GM12878 (cell line): ENCODE measurements around the gene SNRK. TPM values are rescaled to one million over a fixed set of nuclear protein-coding genes. Genes with fewer than 3 reads are reported as not detected.

Experiments
- ATAC-seq: fragments of 200-7000 bp; cut with Tn5 transposase; 3 replicates; pipeline ENCODE4 v1.9.1; 2020; ENCODE audit warnings: mild to moderate bottlenecking, moderate library complexity
- BruUV-seq: library from RNA; stranded (reverse); fragments of 400-500 nt; replicated peaks from 2 replicates; lab custom pipeline; 2021; lab: Mats Ljungman, UMichigan
- CTCF ChIA-PET: fragments of 300-600 bp; sonication (Branson Sonifier 250); formaldehyde crosslinking; extraction: SDS; loops from one replicate; lab custom pipeline; 2021; ENCODE audit warnings: inconsistent platforms; lab: Yijun Ruan, JAX
- POLR2A ChIA-PET: fragments of 350-600 bp; formaldehyde crosslinking; extraction: SDS; loops from one replicate; lab custom pipeline; 2021; ENCODE audit warnings: inconsistent platforms; lab: Charles Lee
- RAD21 ChIA-PET: fragments of 300-600 bp; sonication (Branson Sonifier 250); formaldehyde crosslinking; loops from one replicate; lab custom pipeline; 2023; ENCODE audit warnings: antibody characterized with exemption; ENCODE audit not compliant: unreplicated experiment; lab: Charles Lee
- SMC1A ChIA-PET: fragments of 300-600 bp; sonication (Branson Sonifier 250); formaldehyde crosslinking; loops from one replicate; lab custom pipeline; 2023; ENCODE audit not compliant: unreplicated experiment, uncharacterized antibody; lab: Charles Lee
- DNase-seq: peaks from one replicate; pipeline ENCODE4 v3.0.0-alpha.2; 2011; ENCODE audit warnings: low read depth, low spot score
- FAIRE-seq: peaks from 3 replicates; lab custom pipeline; 2011; peaks lifted over from hg19 to GRCh38; lab: Jason Lieb, UNC
- H2AFZ ChIP-seq: 2 replicates; pipeline ENCODE4 v1.6.0; 2011; ENCODE audit warnings: low read depth, low read length, control low read depth; ENCODE audit not compliant: control insufficient read depth
- H3K27ac ChIP-seq: 2 replicates; pipeline ENCODE4 v1.5.1; 2011; ENCODE audit warnings: control low read depth; ENCODE audit not compliant: control insufficient read depth, insufficient read depth
- H3K27me3 ChIP-seq, 2 experiments: replicated peaks in 1 of 2; 2 replicates each; pipeline versions ENCODE4 v1.6.0 to v1.6.1; 2011; ENCODE audit warnings: low read length in 1 of 2; ENCODE audit not compliant: control insufficient read depth in 2 of 2, insufficient read depth in 2 of 2
- H3K36me3 ChIP-seq, 2 experiments: 2 replicates each; pipeline ENCODE4 v1.5.1; 2011; ENCODE audit warnings: low read length in 1 of 2; ENCODE audit not compliant: control insufficient read depth in 2 of 2, insufficient read depth in 2 of 2
- H3K4me1 ChIP-seq: 2 replicates; pipeline ENCODE4 v1.6.1; 2011; ENCODE audit warnings: mild to moderate bottlenecking, low read length, moderate library complexity, mixed read lengths; ENCODE audit not compliant: control insufficient read depth, insufficient read depth
- H3K4me2 ChIP-seq: 2 replicates; pipeline ENCODE4 v1.6.0; 2011; ENCODE audit warnings: control low read depth; ENCODE audit not compliant: control insufficient read depth, insufficient read depth
- H3K4me3 ChIP-seq: fragments of 200-600 bp; sonication (generic); 2 replicates; pipeline ENCODE4 v1.5.1; 2016
- H3K79me2 ChIP-seq: 2 replicates; pipeline ENCODE4 v1.6.0; 2011; ENCODE audit warnings: low read length; ENCODE audit not compliant: control insufficient read depth, insufficient read depth
- H3K9ac ChIP-seq: 2 replicates; pipeline ENCODE4 v1.8.0; 2011; ENCODE audit warnings: low read length, control low read depth, mixed read lengths; ENCODE audit not compliant: control insufficient read depth, insufficient read depth
- H3K9me3 ChIP-seq: replicated peaks from 3 replicates; pipeline ENCODE4 v1.5.1; 2011; ENCODE audit warnings: mild to moderate bottlenecking, low read length; ENCODE audit not compliant: control insufficient read depth, insufficient read depth
- H4K20me1 ChIP-seq: 2 replicates; pipeline ENCODE4 v1.6.0; 2011; ENCODE audit not compliant: control insufficient read depth, insufficient read depth
- EZH2 ChIP-seq: IDR thresholded peaks from 2 replicates; pipeline ENCODE4 v1.6.1; 2012; ENCODE audit warnings: low read depth, mild to moderate bottlenecking, control low read depth, inconsistent platforms, low read length, borderline replicate concordance; ENCODE audit not compliant: control insufficient read depth
- GABPA ChIP-seq: IDR thresholded peaks from 2 replicates; pipeline ENCODE4 v1.6.1; 2014; ENCODE audit warnings: antibody characterized with exemption, low read depth, mild to moderate bottlenecking, inconsistent platforms
- NR2F1 ChIP-seq: fragments of 450-650 bp; conservative IDR thresholded peaks from 2 replicates; pipeline ENCODE4 v1.6.1; 2017; ENCODE audit warnings: mild to moderate bottlenecking
- PRDM15 ChIP-seq: fragments of 450-650 bp; formaldehyde crosslinking; IDR thresholded peaks from 2 replicates; pipeline ENCODE4 v1.4.0; 2020; ENCODE audit warnings: mild to moderate bottlenecking, moderate library complexity
- RAD21 ChIP-seq: IDR thresholded peaks from 2 replicates; pipeline ENCODE4 v1.6.1; 2011; ENCODE audit warnings: mild to moderate bottlenecking, low read depth, low read length, moderate library complexity; ENCODE audit not compliant: insufficient read depth
- RELA ChIP-seq: fragments of 450-650 bp; IDR thresholded peaks from 2 replicates; pipeline ENCODE4 v1.8.0; 2014; ENCODE audit warnings: borderline replicate concordance; ENCODE audit not compliant: partially characterized antibody
- SMC3 ChIP-seq: IDR thresholded peaks from 2 replicates; pipeline ENCODE4 v1.6.1; 2011; ENCODE audit warnings: low read length, improper control_type of control experiment, borderline replicate concordance
- WRNIP1 ChIP-seq: IDR thresholded peaks from 2 replicates; pipeline ENCODE4 v1.6.1; 2011; ENCODE audit warnings: low read depth, low read length, improper control_type of control experiment, borderline replicate concordance
- ZNF622 ChIP-seq: fragments of 450-650 bp; IDR thresholded peaks from 2 replicates; pipeline ENCODE4 v1.6.1; 2017; ENCODE audit warnings: mild to moderate bottlenecking, inconsistent platforms
- WGBS: methylation state at CpG from one replicate; pipeline ENCODE4 v1.1.6; 2016; ENCODE audit warnings: low lambda C conversion rate; ENCODE audit not compliant: insufficient replicate concordance, insufficient coverage; ENCODE audit errors: missing lambda C conversion rate; 5-methylcytosine and 5-hydroxymethylcytosine counted together
- in situ Hi-C: fragments of 300-500 bp; cut with MboI; formaldehyde crosslinking; loops from 9 replicates; pipeline ENCODE4 v1.14.3; 2018; ENCODE audit warnings: mixed read lengths
- intact Hi-C: fragments of 100-400 bp; cut with micrococcal nuclease; formaldehyde crosslinking; loops from one replicate; pipeline ENCODE4 v1.14.2; 2022; ENCODE audit not compliant: unreplicated experiment
- polyA plus RNA-seq, 11 experiments: library from polyadenylated mRNA; depleted of rRNA in 4 of 11; unstranded in 6 of 11; stranded (reverse) in 5 of 11; fragments of >200 nt; fragmentation: Nextera tagmentation in 4 of 11; fragmentation: Illumina TruSeq in 1 of 11; extraction: Ambion mirVana in 4 of 11; extraction: Trizol in 1 of 11; gene quantifications; 1 replicate in 1 of 11; 2 replicates in 10 of 11; pipeline versions ENCODE4 v1.2.1 to v1.2.3, GENCODE V29; 2011 to 2016; ENCODE audit warnings: inconsistent platforms in 2 of 11, missing spikeins in 2 of 11, low read depth in 1 of 11
- total RNA-seq, 4 experiments: library from RNA; depleted of rRNA in 3 of 4; stranded (reverse); fragments of >200 nt in 3 of 4; fragmentation: Illumina TruSeq in 1 of 4; extraction: Trizol in 1 of 4; gene quantifications; 2 replicates each; pipeline versions ENCODE4 v1.2.1 to v1.2.3, GENCODE V29; 2013 to 2021
- TF ChIP-seq, protein P1 (sequence below): IDR thresholded peaks from 2 replicates; pipeline ENCODE4 v1.6.1; 2011; ENCODE audit warnings: borderline replicate concordance, low read depth, mild to moderate bottlenecking, moderate library complexity, low read length; ENCODE audit not compliant: insufficient read depth, poor library complexity, severe bottlenecking
- TF ChIP-seq, protein P2 (sequence below): fragments of 450-650 bp; IDR thresholded peaks from 2 replicates; pipeline ENCODE4 v1.6.1; 2017; ENCODE audit warnings: mild to moderate bottlenecking, moderate library complexity

Gene SNRK
- total and polyA plus RNA-seq, 10 of the 15 experiments (the other 5 are each of a cell fraction or from before 2014, with no cell fraction given) = 1.6 to 12.1 (median 7.6) TPM

DNA sequence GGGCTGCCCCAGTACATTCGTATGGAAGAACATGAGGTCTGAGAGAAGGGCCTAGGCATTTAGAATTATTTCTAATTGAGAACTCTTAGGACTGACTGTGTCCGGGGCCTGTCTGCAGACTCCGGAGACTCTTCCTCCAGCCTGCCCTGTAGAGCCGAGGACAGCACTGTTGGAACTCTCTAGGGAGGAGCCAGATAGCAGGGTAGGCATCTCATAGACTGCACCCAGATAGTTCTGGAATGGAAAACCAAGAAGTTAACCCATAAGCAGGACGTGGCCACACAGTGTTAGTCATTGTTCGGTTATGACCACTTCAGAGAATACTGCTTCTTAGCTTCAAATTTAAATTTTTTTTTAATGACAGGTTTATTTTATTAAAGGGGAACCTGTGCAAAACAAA lies 59.5 kb downstream of the SNRK start:
- in situ Hi-C loops = no loop called here
- Histone ChIP-seq H3K9ac (no peak overlapping the region), H3K9me3 (no peaks in the 10 kb centered on the region), H3K27me3 (no peaks in the 10 kb centered on the region), H3K4me1 (no peaks in the 10 kb centered on the region), H3K27ac (no peak overlapping the region), H3K4me2 (no peak overlapping the region), H3K4me3 (no peak overlapping the region), H2AFZ (no peak overlapping the region), H4K20me1 (no peaks in the 10 kb centered on the region), H3K36me3 (peaks cover 4 to 6% of the 10 kb centered on the region in 2 experiments), H3K79me2 (no peaks in the 10 kb centered on the region)
- FAIRE-seq (no peak), ATAC-seq (no peak)
- POLR2A ChIA-PET = no interaction called here
- intact Hi-C loops = no loop called here
- RAD21 ChIA-PET = no interaction called here
- BruUV-seq = no TSS peak
- CTCF ChIA-PET = interaction anchor here (1.0 to 1.1 kb wide), 2 partner anchors 10 to 32 kb away, joined by 4 read pairs; no protein-coding TSS in a partner anchor
- 71% methylated on average over 6 of the region's 6 CpGs for WGBS
- SMC1A ChIA-PET = interaction anchor here (0.8 to 1.3 kb wide), 2 partner anchors 10 to 384 kb away, joined by 4 to 5 read pairs; no protein-coding TSS in a partner anchor
- TF ChIP-seq NR2F1 (no peak), SMC3 (no peak), WRNIP1 (no peak), PRDM15 (no peak), EZH2 (no peak), ZNF622 (no peak), RELA (no peak), GABPA (no peak), RAD21 (no peak)
- TF ChIP-seq, protein P1, sequence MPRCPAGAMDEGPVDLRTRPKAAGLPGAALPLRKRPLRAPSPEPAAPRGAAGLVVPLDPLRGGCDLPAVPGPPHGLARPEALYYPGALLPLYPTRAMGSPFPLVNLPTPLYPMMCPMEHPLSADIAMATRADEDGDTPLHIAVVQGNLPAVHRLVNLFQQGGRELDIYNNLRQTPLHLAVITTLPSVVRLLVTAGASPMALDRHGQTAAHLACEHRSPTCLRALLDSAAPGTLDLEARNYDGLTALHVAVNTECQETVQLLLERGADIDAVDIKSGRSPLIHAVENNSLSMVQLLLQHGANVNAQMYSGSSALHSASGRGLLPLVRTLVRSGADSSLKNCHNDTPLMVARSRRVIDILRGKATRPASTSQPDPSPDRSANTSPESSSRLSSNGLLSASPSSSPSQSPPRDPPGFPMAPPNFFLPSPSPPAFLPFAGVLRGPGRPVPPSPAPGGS = no peak
- TF ChIP-seq, protein P2, sequence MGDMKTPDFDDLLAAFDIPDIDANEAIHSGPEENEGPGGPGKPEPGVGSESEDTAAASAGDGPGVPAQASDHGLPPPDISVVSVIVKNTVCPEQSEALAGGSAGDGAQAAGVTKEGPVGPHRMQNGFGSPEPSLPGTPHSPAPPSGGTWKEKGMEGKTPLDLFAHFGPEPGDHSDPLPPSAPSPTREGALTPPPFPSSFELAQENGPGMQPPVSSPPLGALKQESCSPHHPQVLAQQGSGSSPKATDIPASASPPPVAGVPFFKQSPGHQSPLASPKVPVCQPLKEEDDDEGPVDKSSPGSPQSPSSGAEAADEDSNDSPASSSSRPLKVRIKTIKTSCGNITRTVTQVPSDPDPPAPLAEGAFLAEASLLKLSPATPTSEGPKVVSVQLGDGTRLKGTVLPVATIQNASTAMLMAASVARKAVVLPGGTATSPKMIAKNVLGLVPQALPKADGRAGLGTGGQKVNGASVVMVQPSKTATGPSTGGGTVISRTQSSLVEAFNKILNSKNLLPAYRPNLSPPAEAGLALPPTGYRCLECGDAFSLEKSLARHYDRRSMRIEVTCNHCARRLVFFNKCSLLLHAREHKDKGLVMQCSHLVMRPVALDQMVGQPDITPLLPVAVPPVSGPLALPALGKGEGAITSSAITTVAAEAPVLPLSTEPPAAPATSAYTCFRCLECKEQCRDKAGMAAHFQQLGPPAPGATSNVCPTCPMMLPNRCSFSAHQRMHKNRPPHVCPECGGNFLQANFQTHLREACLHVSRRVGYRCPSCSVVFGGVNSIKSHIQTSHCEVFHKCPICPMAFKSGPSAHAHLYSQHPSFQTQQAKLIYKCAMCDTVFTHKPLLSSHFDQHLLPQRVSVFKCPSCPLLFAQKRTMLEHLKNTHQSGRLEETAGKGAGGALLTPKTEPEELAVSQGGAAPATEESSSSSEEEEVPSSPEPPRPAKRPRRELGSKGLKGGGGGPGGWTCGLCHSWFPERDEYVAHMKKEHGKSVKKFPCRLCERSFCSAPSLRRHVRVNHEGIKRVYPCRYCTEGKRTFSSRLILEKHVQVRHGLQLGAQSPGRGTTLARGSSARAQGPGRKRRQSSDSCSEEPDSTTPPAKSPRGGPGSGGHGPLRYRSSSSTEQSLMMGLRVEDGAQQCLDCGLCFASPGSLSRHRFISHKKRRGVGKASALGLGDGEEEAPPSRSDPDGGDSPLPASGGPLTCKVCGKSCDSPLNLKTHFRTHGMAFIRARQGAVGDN = no peak
- TF ChIP-seq, all 136 proteins: peak for 0
- DNase-seq = no peak
